ENCODE data around the gene AP5Z1.
A peak's percentile ranks its signal among the peaks of the same experiment; 100 is the strongest.

The AP5Z1 gene

DNA sequence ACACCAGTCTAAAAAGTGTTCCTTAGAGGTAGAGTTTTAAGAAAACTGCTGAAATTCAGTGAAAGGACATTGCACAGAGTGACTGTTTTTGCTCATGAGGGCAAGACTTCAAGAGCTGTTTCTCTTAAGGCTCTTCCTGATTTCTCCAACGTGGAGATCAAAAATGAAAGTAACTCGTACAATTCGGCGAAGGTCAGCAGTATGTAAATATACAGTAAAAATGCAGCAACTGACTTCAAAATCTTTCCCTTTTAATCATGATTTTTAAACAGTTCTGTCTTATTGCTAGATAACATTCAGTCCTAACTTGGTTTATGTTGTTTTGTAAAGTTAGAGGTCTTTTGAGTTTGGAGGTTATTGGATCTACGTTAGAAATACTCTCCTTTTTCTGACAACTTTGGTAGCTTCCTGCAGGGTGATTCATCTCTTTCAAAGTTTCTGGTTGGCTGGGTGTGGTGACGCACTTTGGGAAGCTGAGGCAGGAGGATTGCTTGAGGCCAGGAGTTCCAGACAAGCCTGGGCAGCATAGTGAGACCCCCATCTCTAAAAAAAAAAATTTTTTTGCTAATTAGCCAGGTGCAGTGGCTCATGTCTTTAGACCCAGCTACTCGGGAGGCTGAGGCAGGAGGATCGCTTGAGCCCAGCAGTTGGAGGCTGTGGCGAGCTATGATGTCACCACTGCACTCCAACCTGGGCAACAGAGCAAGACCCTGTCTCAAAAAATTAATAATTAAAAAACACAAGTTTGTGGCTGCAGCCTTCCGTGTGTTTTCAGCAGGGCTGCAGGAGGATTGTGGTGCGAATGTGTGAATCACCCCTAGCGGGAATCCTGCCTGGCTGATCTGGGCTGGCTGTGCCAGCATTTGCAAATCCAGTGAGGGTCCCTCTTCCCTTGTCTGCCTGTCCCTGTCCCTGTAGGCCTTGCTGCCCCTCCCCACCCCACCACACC is 29.2 kb upstream of the AP5Z1 start:
- no peak for DNase-seq (ENCODE audit: low read depth)

- no peak for DNase-seq (ENCODE audit: low read depth)
Measured at GRCh38 chr7:4747013-4747412, 28.4 kb upstream of the AP5Z1 start.

DNA sequence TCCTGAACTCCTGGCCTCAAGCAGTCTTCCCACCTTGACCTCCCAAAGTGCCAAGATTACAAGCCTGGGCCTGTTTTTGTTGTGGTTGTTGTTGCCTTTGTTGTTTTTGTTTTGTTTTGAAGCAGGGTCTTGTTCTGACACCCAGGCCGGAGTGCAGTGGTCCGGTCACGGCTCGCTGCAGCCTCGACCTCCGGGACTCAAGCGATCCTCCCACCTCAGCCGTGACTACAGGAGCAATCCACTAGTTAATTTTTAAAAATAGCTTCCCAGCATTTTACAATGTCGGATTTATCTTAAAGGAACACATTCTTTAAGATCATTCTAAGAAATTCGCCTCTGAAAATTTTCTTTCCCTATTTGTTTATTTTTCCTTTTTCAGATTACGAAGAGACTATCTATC is 27.7 kb upstream of the AP5Z1 start:
- no peak for DNase-seq (ENCODE audit: low read depth)

DNA sequence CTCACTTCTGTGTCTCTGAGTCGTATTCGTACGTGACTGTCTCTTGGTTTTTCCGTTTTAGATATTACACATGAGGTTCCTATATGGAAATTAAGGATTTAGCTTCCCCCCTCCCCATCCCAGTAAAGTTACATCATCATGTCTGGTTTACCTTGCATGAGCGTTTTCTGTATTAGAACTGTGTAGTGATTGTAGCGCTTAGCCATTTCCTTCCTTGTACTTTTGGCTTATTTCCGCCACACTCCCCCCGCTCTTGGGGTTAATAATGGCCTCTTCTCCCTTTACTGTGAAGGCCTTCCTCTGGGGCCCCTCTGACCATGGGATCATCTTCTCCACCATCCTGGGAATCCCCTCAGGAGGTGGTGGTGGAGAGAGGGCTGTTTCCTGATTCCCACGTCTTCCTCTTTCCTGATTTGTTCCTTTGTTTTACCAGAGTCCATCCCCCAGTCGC is 27.2 kb upstream of the AP5Z1 start:
- DNase-seq (ENCODE audit: low read depth) = no peak

- DNase-seq (ENCODE audit: low read depth) = no peak
Measured at GRCh38 chr7:4749363-4749762, 26.1 kb upstream of the AP5Z1 start.

- DNase-seq (ENCODE audit: low read depth) = no peak
Measured at GRCh38 chr7:4749798-4750197, 25.6 kb upstream of the AP5Z1 start.

DNA sequence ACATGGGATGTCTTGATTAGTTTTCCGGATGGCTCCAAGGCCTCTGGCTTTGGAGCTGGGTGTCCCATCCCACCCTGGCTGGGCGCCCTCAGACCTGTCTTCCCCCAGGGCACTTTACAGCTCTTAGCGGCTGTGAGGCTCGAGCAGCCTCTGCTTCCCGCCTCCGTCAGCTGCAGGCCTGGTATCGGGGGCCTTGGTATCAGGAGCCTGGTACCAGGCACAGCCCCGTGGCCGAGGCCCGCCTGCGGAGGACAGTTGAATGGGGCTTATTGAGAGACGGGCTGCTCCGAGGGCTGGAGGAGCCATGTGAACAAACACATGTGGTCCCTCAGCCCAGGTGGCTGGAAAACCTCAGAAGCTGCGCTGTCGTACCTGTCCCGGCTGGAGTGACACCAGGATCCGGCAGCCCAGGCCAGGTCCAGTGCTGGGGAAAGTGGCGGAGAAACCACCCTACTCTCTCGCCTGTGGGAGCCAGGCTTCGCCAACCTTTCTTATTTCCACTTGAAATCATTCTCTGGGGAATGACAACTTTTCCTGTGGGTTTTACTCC is 23.9 kb upstream of the AP5Z1 start:
- DNase-seq (ENCODE audit: low read depth) = no peak

DNA sequence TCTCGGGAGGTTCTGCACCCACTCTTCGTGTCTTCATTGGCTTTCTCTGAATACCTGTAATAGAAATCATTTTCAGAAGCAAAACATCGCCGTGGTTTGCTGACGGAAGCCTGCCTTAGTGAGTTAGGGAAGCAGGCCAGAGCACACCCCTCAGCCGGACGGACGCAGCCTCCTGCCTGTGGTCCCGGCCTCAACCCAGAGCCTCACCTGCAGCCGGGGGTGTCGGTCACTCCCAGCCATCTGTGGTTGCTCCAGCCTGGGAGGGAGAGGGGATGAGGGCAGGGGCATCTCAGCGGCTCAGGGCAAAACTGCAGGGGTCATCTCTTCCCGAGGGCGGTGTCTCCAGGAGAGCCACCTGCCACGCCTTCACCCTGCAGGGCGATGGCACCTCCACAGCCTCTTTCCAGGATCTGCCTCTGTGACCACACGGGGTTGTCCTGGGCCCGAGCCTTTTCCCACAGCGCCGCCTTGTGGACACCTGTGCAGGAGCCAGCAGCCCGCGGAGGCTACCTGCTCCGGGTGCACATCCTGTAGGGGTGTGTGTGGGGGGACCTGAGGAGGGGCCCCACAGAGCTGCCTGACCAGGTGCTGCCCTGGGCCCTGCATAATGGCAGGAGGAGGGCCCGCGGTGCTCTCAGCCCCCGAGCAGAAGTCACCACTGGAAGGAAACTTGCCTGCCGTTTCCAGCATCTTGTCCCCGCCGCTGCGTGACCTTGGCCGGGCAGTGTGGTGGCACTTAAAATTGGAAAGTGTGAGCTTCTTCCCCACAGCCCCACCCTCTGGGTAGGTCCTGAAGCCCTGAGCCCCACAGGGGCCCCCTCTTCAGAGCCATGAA is 21.6 kb upstream of the AP5Z1 start:
- DNase-seq (ENCODE audit: low read depth) = peak; percentile 75

DNA sequence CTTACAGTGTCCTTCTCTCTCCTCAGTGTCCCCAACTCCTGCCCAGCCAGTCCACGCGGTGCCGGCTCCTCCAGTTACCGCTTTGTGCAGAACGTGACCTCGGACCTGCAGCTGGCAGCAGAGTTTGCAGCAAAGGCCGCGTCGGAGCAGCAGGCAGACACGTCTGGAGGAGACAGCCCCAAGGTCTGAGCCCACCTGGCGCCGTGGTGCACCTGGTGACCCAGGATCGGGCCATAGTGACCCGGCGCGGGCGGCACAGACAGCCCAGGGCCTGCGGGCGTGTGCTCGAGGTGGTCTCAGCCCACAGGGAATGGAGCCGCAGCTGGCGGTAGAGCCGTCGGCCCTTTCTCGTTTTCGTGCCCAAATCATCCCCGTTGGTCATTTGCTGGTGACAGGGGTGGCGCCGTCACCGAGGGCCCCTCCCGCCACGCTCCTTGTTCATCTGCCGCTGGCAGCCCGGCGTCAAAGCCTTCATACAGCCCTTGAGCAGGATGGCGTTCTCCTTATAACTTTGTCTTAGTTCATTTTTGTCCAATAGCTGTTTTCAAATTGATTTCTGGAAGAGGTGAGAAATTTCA is 20.9 kb upstream of the AP5Z1 start:
- no peak for DNase-seq (ENCODE audit: low read depth)

DNA sequence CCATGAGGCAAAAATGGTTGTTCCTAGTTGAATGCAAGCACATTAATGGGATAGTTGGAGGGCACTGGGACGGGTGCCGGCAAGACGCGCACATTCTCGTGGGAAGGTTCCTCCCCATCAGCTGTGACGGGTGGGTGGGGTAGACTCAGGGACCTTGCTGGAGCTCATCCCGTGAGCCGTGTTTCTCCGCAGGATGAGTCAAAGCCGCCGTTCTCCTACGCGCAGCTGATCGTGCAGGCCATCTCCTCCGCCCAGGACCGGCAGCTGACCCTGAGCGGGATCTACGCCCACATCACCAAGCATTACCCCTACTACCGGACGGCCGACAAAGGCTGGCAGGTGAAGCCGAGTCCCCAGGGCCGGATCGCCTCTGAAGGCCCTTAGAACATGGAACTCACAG is 20.4 kb upstream of the AP5Z1 start:
- DNase-seq (ENCODE audit: low read depth) = no peak

- no peak for DNase-seq (ENCODE audit: low read depth)
Measured at GRCh38 chr7:4758111-4758510, 17.3 kb upstream of the AP5Z1 start.

- no peak for DNase-seq (ENCODE audit: low read depth)
Measured at GRCh38 chr7:4758791-4759190, 16.6 kb upstream of the AP5Z1 start.

GRCh38 chr7:4759211-4759610 is 16.2 kb upstream of the AP5Z1 start:
- DNase-seq (ENCODE audit: low read depth) = no peak

GRCh38 chr7:4760952-4761351 is 14.5 kb upstream of the AP5Z1 start:
- no peak for DNase-seq (ENCODE audit: low read depth)

- no peak for DNase-seq (ENCODE audit: low read depth)
Measured at GRCh38 chr7:4762121-4763055, 13.0 kb upstream of the AP5Z1 start.

GRCh38 chr7:4763091-4763793 is 12.2 kb upstream of the AP5Z1 start:
- no peak for DNase-seq (ENCODE audit: low read depth)

GRCh38 chr7:4763794-4764185 is 11.6 kb upstream of the AP5Z1 start:
- no peak for DNase-seq (ENCODE audit: low read depth)

DNA sequence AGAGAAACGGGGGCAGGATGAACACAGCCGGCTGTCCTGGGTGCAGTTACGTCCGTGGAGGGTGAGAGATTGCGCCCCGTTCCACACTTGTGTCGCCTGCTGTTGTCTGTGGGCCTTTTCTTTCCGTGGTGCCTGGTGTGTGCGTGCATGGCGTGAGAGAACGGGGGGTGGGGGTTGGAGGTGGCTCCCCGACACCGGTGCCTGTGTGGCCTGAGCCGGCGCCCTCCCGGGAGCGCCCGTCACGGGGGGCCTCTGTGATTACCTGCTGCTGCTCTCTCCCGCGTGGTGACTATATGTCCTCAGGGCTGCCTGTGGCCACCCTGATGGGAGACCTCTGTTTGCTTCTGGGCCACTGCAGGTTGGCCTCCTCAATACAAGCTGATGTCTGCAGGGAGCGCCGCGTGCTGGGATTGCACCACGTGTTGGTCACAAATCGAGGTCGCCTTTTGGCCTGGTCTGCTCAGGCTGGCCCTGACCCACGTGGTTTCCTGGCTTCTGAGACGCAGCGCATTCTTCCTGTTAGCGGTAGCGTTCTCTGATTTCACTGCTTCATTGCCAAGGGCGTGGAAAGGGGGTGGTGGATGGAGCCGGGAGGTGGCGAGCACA is 10.9 kb upstream of the AP5Z1 start:
- DNase-seq (ENCODE audit: low read depth) = no peak

GRCh38 chr7:4765776-4766490 is 9.5 kb upstream of the AP5Z1 start:
- DNase-seq (ENCODE audit: low read depth) = no peak
